C1 segment of cervical spinal cord (tissue), 14 donors: ENCODE measurements around the gene NUP210L.

Source experiments
- DNase-seq, 14 donors: peaks; one replicate each; lab custom pipeline; 2025; lab: John Stamatoyannopoulos, UW

Gene NUP210L

DNA sequence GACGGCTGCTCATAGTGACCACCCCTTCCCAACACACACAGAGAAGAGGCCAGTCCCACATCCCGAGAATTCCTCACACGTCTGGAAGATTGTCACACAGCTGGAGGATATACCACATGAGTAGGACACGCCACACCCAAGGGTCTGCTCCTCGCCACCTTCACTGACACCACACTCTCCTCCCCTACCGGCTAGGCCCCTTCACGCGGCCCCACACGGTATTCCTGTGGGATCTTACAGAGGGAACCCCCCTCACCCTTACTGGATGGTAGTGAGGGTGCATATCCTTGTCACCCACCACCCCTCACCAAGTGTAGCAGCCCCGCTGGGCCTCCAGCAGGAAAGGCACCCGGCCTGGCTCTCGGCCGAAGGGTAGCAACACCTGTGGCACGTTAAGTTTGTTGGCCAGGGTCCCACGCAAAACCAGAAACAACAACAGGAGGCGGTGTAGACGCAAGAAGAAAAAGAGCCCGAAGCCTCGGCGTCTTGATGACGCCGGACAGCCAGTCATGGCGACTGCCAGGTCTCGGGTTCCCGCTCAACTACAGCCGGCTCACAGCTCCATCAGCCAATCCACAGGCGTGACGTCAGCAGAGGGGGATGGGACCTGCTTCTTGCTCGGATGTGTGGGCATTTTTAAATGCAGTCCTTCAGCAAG is at the start of gene NUP210L:
Gene NUP210L (minus strand): TSS at position 540 of the 658 bp plus-strand sequence.
- peak in 2 of 14 donors; percentile 2 to 71 for DNase-seq

DNA sequence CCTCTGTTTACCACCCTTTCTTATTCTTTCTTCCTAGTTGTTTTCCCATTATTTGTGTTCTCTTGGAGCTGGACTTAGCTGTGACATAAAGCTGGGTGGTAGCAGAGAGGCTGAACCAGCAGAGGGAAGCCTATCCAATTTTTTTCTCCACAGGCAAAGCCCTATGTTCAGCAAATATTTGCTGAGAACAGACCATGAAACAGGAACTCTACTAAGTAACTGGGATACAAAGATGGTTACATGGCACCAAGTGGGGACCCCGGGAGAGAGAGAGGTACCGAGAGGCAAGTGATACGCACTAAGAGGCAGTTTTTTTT is 44.6 kb upstream of the NUP210L start:
- DNase-seq, result no peak

DNA sequence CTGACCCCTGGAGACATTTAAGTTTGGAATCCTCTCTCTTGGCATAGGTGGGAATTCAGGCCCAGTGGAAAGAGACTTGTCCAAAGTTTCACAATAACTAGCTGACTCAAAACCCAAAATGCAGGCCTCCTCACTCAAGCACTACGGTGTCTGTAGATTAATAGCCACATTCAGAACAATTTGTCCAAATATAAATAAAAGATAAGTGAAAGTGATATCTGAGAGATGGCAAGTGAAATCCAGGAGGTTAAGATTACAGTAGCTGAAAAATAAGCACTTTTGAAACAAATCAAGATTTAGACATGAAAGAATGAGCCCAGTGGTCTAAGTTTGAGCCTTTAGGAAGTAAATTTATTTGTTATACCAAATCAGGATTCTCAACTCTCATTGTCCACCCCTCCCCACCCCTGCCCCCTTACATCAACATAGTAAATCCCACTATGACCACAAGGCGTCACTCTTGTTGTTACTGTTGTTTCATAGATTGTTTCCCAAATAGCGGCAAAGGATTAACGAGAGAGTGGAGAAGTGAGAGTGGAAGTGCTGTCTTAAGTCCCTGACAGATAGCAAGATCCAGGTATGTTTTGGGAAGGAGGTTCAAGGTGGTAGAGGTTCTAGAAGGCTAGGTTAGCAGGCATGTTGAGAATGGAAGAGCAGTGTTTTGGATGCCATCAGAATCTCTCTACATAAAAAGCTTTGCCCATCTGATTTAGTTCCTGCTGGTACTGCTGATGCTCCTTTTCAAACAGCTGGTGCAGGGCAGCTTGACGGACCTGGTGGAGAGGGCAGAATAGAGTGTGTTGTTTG is 44.1 kb upstream of the NUP210L start:
- DNase-seq, result peak in 1 of 14 donors; percentile 20

DNA sequence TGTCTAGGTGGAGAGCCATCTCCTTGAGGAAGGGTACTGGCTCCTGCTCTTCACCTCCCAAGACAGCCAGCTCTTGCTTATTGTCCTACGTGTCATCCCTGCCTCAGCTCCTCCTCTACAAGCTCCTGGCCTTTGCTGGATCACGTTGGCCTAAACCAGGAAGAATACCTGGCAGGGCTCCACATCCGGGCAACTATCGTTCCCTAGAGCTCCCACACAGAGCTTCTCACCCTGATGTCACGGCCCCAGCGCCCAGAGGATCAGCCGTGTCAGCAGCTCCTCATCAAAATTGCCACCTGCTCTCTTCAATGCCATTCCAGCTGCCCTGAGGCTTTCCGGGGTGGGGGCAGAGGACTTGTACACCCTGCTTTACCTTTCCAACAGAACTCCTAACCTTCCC is 38.9 kb upstream of the NUP210L start:
- DNase-seq, result no peak

DNA sequence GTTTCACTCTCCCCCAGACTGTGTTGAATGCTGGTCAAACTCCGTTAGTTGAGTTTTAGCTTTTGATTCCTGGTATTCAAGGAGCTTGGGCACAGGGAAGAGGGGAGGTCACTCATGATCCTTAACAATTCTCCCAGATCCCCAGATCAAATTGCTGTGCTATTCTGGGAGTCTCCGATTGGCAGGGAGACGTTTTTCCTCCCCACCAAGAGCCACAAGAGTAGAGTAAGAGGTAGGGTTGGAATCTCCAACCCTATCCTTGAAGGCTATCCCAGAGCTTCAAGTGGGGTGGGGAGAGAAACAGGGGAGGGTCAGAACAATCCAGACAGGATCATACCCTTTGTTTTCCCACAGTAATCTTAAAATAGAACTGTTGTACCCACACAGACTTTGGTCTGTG is 37.6 kb upstream of the NUP210L start:
- DNase-seq, result no peak

DNA sequence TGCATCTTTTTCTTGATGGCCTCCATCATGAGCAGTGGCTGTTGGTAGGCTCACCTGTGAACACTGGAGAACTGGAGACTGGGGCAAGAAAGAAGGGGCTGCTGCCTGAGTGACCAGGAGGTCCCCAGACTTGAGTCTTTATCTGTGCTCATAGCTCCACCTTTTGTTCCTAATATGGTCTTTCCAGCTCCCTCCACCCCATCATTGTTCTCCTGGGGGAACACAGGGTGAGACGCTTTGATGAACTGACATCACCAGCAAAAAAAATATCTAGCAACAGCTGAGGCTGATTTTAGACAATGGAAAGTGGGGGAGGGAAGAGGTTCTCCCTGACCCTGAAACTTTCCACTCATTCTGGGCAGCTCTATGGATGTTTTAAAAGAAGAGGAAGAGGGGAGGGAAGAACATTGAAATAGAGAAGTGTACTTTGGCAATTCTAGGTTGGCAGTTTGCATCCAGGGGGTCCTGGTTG is 37.2 kb upstream of the NUP210L start, which contains the start of gene TPM3:
Gene TPM3 (minus strand): TSS at position 111 of the 472 bp plus-strand sequence. CDS start 82 bp downstream, at position 29.
- no peak for DNase-seq

DNA sequence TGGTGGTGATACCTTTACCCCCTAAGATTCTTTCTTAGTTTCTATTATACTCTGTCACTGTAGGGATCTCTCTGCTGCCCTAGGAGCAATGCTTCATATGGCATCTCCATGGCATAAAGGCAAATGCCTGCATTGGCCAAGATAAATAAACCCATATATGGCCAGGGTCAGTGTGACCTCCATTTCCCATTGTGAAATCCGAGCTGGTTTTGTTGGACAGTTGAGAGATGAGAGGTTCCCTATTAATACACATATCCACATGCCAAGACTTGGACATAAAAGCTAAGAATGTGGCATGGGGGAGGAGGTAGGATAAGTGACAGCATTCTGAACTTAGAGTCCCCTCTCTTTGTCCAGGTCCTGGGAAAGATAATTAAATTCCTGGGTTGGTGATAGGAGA is 35.7 kb upstream of the NUP210L start:
- no peak for DNase-seq

DNA sequence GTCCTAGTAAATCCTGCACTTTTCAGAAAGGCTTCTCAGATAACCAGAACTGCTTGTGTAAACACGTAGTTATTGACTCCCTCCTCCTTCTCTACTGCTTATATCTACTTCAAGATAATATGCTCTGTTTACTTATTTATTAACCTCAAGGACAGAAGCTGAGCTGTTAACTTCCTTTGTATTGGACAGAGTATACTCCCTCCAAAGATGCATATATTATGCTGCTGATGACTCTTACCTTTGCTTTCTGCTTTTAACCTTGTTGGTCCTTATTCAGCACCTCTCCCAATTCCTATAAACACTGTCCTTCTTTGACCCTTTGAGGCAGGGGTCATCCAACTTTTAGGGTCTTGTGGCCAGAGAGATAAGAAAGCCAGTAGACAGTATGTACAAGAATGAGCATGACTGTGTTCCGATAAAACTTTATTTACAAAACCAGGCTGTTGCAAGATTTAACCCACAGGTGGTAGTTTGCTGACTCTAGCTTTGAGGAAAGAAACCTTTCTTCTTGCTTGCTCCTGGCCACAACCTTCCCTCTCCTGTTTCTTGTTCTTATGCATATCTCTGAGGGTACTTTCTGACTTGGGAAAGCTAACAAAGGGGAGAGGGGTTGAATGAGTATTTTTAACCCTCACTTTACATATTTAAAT is 32.1 kb upstream of the NUP210L start:
- DNase-seq, result no peak

DNA sequence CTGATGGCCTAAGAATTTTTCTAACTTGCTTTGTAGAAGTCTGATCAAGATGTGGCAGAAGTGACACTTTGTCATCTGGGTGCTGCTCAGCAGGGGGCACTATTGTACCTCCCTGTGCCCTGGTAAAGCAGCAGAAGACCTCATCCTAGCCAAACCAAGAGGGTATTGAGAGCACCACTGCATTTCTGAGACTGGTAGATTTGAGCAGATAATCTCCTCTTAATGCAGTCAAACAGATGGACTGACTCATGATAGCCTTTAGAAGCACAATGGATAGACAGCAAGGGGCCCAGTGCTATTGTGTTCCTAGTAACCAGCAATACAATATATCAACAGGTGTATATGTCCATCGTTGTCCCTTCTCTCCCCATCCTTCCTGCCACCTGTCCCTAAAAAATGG is 31.3 kb upstream of the NUP210L start:
- no peak for DNase-seq

DNA sequence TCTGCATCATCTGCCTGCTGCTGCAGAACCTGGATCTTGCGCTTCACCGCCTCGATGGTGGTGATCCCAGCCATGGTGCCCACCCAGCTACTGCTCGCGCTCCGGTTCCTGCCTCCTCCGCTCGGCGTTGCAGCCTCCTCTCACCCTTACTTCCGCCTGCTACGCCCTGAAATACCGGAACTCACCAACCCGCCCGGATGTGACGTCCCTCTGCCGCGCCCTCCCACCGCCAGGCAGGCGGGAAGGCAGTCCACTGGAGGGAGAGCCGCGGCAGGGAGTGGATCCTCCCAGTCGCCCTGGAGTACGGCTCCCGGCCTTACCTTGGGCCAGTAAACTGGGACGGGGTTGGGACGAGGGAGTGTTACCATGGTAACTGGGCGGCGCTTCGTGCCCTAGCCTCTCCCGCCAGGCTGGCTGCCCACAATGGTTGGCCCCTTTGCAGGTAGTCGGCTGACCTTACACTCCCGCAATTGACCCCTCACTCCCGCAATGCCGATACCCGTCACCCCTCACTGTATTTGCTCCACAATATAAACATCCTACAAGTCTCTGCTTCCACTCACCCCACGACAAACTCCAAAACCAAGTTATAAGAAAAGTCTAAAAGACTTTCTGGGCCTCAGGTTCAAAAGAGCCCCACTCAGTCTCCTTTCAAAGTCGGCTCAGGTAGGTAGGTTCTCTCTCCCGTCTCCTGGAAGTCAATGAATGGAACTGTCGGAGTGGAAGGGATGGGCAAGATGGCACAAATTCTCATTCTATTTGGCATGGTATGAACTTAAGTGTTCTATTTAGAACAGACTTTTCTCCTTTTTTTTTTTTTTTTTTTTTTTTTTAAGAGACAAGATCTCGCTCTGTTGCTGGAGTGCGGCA is 28.4 kb upstream of the NUP210L start:
- DNase-seq, result peak; percentile 16 to 97 (median 92)

DNA sequence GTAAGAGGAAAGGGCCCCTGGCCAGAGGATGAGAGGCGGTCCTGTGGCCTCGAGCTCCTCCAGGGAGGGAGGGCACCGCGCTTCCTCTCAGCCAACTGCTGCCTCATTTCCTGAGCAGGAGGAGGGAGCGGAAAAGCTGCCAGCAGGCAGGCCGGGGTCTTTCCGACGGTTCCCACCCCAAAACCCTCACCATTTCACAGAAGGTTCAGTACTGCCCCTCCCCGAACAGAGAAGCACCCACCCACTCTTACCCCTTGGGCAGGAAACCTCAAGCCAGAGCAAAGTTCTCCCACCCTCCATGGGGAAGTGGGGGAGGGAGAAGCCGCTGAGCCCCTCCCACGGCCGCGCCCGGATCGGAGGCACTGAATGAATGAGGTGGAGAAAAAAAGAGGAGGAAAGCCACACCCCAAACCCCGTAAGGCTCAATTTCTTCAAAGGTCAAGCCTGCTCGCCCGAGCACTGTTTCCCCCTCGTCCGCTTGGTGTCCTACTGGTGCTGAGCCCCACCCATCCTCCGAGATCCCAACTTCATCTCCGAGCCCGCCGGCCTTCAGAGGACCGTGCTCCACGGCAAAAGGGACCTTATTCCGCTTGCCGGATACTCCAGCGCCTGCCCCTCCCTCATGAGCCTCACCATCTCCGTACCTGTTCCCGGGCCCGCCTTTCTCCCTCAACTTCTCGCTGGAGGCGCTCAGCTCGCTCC is 27.6 kb upstream of the NUP210L start:
- DNase-seq, result peak in 11 of 14 donors; percentile 32 to 80 (median 51)

DNA sequence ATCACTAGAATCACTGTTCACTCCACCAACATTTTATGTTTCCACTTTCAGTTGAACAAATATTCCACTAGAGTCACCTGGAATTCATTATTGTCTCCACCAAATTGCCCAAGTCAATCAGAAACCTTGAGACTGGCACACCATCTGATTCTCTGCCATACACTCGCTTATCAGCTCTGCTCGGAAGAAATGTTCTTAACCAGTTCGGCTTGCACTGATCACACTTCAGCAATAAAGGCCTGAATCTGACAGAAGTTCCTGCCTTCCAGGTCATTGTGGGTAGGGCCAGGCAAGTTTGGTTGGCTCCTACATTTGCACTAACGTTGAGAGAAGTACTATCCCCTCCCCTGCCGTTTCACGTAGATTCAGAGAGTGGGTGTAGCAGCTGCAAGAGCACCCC is 27.1 kb upstream of the NUP210L start:
- DNase-seq, result no peak

DNA sequence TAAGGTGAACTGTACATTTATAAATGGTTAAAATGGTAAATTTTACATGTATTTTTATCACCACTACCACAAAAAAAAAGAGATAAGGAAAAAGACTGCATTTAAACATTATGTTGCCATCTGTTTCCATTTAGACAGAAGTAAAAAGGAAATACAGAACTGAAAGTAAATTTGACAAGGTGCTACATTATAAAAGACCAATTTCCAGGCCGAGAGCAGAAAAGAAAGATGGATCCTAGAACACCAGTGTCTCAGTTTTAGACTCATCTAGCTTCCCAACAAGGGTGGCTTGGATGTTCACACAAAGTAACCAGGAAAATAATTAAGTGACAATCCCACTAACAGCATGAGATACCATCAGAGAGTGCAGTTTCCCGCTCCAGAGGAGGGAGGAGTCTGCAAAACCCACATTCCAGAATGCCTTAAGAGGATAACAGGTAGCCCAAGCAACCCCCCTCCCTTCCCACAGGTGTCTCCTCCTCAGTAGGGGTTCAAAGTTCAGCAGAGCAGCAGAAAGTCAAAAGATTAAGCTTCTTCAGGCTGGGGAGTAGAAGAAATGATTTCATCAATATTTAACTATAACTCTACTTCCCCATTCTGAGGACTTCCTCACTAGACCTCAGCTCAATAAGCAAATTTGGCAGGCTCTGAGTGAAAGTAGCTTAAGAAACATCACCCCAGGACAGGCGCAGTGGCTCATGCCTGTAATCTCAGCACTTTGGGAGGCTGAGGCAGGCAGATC is 25.2 kb upstream of the NUP210L start:
- DNase-seq, result no peak

DNA sequence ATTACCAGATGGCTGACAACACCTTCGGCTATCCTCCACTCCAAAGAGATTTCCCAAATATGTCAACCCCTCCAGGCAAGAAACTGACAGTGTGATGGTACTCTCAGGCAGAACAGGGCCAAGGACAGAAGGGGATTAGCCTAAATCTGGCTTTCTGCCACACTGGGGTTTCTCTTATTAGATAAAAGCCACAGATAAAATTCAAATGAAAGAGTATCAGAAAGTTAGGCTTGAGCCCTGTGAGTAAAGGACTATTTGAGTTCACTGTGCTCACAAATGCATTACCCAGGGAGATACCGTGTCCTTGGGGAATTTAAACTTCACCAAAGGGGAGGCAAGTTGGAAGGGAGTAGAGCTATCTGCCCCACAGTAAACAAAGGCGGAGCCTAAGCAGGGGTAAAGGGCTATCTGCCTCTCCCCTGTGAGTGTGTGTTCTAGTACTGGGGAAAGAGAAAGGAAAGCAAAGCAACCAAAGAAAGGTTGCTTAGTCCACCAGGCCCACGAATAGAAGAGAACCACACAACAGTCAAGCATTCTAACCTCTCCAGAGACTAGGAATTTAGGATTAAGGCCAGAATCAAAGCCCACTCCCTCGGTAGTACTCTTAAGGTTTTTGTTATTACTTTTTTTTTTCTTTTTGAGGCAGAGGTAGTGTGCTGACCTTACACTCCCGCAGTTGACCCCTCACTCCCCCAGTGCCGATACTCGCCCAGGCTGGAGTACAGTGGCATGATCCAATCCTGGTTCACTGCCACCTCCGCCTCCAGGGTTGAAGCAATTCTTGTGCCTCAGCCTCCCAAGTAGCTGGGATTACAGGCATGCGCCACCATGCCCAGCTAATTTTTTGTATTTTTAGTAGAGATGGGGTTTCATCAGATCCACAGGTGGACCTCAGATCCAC is 24.3 kb upstream of the NUP210L start:
- DNase-seq, result no peak

DNA sequence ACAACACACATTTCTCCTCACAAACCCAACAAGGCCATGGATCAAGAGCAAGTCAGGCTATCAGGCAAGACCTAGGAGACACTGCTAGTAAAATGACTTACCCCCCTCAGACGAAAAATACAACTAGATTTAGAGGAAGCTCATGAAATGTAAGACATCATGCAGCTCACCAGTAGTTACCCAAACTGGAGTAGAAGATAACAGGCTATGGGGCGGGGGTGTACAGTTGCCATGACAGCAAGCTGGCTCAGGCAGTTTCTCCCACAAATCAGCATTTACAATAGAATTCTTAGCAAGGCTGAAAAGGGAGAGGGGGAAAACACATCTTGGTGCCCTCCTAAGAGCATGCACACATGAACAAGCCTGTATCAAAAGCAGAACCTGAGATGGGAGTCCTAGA is 23.1 kb upstream of the NUP210L start:
- no peak for DNase-seq

DNA sequence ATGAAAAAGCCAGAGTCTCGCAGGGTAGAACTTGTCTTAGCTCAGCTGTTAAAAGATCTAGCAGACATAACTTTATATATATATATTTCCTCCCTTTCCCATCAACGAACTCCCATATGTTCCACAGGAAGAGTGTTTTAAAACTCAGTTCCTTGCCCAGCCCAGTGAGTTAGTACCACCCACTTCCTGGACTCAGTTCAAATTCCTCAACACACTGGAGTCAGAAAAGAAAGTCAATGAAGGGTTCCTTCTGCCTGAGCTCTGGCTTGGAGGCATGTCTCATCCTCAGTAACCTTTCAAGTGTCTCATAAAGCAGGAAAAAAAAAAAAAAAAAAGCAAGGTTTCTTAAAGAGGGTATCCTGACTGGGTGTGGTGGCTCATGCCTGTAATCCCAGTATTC is 21.5 kb upstream of the NUP210L start:
- DNase-seq, result no peak

DNA sequence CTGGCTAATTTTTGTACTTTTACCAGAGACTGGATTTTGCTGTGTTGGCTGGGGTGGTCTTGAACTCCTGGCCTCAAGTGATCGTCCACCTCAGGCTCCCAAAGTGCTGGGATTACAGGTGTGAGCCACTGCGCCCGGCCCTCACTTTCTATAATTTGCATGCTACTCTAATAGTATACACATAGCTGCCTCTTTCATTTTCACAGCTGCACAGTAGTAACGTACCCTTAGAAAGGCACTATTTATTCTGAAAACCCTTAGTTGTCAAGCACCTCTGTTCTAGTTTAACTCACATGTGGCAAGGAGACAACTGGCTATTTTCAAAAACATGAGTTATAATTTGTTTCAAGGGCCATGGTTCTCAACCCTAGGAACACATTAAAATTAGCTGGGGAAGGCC is 19.8 kb upstream of the NUP210L start:
- no peak for DNase-seq

DNA sequence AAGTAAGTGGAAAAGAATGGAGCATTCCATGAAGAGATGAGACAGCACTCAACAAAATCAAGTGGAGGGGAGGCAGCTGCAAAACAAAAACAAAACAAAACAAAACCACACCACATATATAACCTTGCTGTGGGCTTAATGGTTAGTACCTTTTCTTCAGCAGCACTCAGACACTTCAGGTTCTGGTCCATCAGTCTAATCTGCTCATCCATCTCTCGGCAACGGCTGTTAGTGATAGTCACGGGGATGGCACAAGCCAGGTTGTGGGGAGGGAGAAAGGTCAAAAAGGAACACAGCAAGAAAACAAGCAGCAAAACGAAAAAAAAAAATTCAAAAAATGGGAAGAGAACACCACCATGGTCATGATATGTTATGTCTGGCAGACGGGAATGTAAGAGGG is 17.0 kb upstream of the NUP210L start:
- DNase-seq, result no peak

DNA sequence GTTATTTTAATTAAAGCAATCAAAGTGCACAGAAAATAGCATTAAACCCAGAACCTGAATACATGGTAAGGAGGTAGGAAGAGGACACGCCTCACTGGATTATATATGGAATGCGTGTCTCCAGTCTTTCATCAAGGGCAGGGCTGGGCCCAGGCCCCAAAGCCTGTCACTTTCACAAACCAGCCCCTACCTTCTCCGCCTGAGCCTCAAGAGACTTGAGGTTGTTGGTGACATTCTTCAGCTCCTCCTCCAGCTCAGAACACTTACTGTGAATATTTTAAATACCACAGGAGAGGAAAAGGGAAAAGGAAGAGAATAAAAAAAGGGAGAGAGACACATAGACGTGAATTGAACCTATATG is 16.3 kb upstream of the NUP210L start:
- no peak for DNase-seq
